GM18951 (cell line): ENCODE measurements around the gene PCDHGB3.
"Not testable (repeated sequence)": the region's sequence is repeated elsewhere in the genome, so short reads cannot be mapped to it uniquely, and the experiment has no call there.

Experiments
- POLR2A ChIP-seq: IDR thresholded peaks from 4 replicates; pipeline ENCODE4 v1.6.1; 2011; ENCODE audit warnings: mild to moderate bottlenecking; ENCODE audit not compliant: insufficient read length, insufficient read depth; ENCODE audit errors: extremely low read depth
- in situ Hi-C: fragments of 300-500 bp; cut with MboI; formaldehyde crosslinking; loops from one replicate; pipeline ENCODE4 v1.12.0; 2022; ENCODE audit warnings: low sequenced_read_pairs, mixed read lengths, inconsistent platforms; ENCODE audit not compliant: unreplicated experiment

The PCDHGB3 gene

DNA sequence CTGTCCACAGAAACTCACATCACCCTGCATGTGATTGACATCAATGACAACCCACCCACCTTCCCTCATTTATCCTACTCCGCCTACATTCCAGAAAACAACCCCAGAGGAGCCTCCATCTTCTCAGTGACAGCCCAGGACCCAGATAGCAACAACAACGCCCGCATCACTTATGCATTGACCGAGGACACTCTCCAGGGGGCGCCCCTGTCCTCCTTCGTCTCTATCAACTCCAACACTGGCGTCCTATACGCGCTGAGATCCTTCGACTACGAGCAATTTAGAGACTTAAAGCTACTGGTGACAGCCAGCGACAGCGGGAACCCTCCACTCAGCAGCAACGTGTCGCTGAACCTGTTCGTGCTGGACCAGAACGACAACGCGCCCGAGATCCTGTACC is 24.7 kb upstream of the PCDHGB3 start:
- no peak for TF ChIP-seq POLR2A
- in situ Hi-C loops = no loop called here

DNA sequence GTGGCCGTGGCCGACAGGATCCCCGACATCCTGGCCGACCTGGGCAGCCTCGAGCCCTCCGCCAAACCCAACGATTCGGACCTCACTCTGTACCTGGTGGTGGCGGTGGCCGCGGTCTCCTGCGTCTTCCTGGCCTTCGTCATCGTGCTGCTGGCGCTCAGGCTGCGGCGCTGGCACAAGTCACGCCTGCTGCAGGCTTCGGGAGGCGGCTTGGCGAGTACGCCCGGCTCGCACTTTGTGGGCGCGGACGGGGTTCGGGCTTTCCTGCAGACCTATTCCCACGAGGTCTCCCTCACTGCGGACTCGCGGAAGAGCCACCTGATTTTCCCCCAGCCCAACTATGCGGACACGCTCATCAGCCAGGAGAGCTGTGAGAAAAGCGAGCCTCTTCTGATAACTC is 24.0 kb upstream of the PCDHGB3 start:
- in situ Hi-C loops = not testable (repeated sequence)

DNA sequence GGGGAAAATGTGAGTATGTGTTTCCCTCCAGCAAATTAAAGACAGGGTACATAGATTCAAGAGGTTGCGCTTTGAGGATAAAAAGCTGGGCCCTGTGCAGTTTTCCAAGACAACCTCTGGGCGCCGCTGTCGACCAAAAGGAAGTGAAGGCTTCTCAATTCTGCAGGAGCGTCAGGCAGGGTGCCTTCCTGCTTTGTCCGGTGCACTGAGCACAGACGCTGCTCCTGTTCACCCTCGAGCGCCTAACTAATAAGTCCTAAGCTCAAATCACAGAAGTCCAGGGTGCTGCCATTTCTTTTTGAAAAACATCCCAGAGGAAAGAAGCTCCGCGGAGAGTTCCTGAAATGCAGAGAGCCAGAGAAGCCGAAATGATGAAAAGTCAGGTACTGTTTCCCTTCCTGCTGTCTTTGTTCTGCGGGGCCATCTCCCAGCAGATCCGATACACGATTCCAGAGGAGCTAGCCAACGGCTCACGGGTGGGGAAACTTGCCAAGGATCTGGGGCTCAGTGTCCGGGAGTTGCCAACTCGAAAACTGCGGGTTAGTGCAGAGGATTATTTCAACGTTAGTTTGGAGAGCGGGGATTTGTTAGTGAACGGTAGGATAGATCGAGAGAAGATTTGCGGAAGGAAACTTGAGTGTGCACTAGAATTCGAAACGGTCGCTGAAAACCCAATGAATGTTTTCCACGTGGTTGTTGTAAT is 20.0 kb upstream of the PCDHGB3 start, which contains the start of gene PCDHGB1:
Gene PCDHGB1, plus strand, starts transcription at position 183 of the 703 bp plus-strand sequence. Its CDS starts 162 bp downstream, at position 345.
- in situ Hi-C loops = no loop called here
- no peak for TF ChIP-seq POLR2A

DNA sequence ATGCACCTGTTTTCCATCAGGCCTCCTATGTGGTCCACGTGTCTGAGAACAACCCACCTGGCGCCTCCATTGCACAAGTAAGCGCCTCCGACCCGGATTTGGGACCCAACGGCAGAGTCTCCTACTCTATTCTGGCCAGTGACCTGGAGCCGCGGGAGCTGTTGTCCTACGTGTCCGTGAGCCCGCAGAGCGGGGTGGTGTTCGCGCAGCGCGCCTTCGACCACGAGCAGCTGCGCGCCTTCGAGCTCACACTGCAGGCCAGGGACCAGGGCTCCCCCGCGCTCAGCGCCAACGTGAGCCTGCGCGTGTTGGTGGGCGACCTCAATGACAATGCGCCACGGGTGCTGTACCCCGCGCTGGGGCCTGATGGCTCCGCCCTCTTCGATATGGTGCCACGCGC is 18.5 kb upstream of the PCDHGB3 start:
- TF ChIP-seq POLR2A = no peak
- in situ Hi-C loops = no loop called here

DNA sequence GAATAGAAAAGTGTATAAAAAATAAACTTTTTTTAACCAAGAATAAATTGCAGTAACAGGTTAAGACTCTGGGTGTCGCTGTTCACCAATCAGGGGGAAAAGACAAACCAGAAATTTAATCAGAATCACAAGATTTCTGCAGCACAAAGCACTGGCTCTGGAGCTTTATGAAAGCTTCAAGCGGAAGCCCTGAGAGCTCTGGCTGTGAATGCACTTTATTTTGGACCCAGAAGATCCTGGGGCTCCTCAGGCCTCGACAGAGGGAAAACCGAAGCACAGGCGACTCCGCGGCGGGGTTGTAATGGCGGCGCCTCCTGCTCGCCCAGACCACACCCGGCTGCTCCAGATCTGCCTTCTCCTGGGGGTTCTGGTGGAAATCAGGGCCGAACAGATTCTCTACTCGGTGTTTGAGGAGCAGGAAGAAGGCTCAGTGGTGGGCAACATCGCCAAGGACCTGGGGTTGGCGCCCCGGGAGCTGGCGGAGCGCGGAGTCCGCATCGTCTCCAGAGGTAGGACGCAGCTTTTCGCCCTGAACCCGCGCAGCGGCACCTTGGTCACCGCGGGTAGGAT is 15.1 kb upstream of the PCDHGB3 start, which contains the start of gene PCDHGA4:
Gene PCDHGA4, plus strand, starts transcription at position 122 of the 570 bp plus-strand sequence. Its CDS starts 87 bp downstream, at position 209.
- in situ Hi-C loops = no loop called here

DNA sequence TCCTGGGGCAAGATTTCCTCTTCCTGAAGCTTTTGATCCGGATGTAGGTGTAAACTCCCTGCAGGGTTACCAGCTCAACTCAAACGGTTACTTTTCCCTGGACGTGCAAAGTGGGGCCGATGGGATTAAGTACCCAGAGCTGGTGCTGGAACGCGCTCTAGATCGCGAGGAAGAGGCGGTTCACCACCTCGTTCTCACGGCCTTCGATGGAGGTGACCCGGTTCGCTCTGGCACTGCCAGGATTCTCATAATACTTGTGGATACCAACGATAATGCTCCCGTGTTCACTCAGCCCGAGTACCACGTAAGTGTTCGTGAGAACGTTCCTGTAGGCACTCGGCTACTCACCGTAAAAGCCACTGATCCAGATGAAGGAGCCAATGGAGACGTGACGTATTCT is 14.4 kb upstream of the PCDHGB3 start:
- no peak for TF ChIP-seq POLR2A
- in situ Hi-C loops = no loop called here

More for the DNA sequence above, 15.1 kb upstream of the PCDHGB3 start, which contains the start of gene PCDHGA4:
- TF ChIP-seq POLR2A = no peak

DNA sequence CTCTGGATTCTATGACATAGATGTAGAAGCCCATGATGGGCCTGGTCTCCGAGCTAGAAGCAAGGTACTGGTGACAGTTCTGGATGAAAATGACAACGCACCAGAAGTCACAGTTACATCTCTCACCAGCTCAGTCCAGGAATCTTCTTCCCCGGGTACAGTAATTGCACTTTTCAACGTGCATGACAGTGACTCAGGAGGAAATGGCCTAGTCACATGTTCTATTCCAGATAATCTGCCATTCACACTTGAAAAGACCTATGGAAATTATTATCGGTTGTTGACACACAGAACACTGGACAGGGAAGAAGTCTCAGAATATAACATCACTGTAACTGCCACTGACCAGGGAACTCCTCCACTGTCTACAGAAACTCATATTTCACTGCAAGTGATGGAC is 13.9 kb upstream of the PCDHGB3 start:
- no peak for TF ChIP-seq POLR2A
- in situ Hi-C loops = no loop called here

DNA sequence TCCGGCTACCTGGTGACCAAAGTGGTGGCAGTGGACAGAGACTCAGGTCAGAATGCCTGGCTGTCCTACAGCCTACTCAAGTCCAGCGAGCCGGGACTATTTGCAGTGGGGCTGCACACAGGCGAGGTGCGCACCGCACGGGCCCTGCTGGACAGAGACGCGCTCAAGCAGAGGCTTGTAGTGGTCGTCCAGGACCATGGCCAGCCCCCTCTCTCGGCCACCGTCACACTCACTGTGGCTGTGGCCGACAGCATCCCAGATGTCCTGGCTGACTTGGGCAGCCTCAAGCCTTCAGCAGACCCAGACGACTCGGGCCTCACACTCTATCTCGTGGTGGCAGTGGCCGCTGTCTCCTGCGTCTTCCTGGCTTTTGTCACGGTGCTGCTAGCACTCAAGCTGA is 13.1 kb upstream of the PCDHGB3 start:
- no peak for TF ChIP-seq POLR2A
- in situ Hi-C loops = no loop called here

DNA sequence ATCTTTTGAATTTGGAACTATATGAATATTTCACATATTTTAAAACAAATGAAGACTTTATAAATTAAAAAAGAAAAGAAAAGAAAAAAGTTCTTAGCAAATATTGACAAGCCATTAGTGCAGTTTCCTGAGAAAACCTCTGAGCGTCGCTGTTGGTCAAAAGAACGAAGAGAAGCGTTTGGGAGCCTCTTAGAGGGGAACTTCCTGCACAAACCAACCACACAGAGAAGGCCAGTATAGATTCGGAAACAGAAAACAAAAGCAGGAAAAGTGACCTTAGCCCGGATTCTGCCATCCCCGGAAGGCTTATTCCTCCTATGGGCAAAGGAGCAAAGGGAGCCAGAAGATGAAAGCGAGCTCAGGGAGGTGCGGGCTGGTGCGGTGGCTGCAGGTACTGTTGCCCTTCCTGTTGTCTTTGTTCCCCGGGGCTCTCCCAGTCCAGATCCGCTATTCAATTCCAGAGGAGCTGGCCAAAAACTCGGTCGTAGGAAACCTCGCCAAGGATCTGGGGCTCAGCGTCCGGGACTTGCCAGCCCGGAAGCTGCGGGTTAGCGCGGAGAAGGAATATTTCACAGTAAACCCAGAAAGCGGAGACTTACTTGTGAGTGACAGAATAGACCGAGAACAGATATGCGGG is 10.1 kb upstream of the PCDHGB3 start, which contains the start of gene PCDHGB2:
Gene PCDHGB2, plus strand, starts transcription at position 205 of the 637 bp plus-strand sequence. Its CDS starts 142 bp downstream, at position 347.
- in situ Hi-C loops = no loop called here
- no peak for TF ChIP-seq POLR2A

DNA sequence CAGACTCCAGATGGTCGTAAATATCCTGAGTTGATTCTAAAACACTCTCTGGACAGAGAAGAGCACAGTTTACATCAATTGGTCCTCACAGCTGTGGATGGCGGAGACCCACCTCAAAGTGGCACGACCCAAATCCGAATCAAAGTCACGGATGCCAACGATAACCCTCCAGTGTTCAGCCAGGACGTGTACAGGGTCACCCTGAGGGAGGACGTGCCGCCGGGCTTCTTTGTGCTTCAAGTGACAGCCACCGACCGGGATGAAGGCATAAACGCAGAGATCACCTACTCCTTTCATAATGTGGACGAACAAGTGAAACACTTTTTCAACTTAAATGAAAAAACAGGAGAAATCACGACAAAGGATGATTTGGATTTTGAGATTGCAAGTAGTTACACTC is 9.4 kb upstream of the PCDHGB3 start:
- no peak for TF ChIP-seq POLR2A
- in situ Hi-C loops = no loop called here

DNA sequence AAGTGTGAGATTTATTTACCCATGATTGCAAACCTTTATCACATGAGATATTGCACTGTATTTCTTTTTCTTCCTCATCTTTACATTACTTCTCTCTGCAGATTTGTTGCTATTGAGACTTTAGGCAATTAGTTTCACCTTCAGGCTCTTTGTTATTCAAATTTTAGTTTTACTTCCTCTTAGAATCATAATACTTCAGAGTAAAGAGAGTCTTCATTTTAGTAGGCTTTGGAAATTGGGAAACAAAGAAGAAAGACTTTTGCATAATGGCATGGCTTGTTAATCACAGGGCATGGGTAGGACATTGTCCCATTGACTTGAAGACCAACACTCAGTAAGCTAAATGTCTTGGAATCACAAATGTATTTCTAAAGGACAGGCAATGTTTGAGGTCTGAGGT is 7.3 kb upstream of the PCDHGB3 start:
- in situ Hi-C loops = no loop called here
- no peak for TF ChIP-seq POLR2A

DNA sequence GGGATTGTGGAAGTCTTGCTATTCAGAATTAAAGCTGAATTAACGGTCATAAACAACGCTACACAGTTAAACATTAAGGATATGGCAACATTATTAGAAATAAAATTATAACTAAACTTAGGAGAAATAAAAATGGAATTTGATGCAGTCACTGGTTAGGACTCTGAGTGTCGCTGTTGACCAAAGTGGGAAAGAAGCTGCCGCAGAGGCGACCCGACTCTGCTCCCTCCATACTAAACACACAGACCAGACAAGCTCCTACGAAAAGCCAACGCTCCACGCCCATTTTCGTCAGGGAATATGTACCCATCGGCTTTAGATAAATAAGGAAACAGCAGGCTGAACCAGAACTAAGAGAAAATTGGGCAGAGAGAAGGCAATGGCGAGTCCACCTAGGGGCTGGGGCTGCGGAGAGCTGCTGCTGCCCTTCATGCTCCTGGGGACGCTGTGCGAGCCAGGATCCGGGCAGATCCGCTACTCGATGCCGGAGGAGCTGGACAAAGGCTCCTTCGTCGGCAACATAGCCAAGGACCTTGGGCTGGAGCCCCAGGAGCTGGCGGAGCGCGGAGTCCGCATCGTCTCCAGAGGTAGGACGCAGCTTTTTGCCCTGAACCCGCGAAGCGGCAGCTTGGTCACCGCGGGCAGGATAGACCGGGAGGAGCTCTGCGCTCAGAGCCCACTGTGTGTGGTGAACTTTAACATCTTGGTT is 5.9 kb upstream of the PCDHGB3 start, which contains the start of gene PCDHGA5:
Gene PCDHGA5, plus strand, starts transcription at position 211 of the 709 bp plus-strand sequence. Its CDS starts 169 bp downstream, at position 380.
- TF ChIP-seq POLR2A = no peak
- in situ Hi-C loops = no loop called here
